HEK293T (cell line): ENCODE data around the gene CIDEC.

ENCODE experiments used
- ARNT ChIP-seq: fragments of 450-650 bp; IDR thresholded peaks from 2 replicates; pipeline ENCODE4 v1.6.1; 2017; ENCODE audit warnings: mild to moderate bottlenecking
- BHLHE40 ChIP-seq: fragments of 450-650 bp; IDR thresholded peaks from 2 replicates; pipeline ENCODE4 v1.6.1; 2016; ENCODE audit warnings: mild to moderate bottlenecking, moderate library complexity, borderline replicate concordance
- ELF4 ChIP-seq: fragments of 450-650 bp; IDR thresholded peaks from 2 replicates; pipeline ENCODE4 v1.6.1; 2017; ENCODE audit warnings: antibody characterized with exemption
- FOXA1 ChIP-seq: fragments of 450-650 bp; IDR thresholded peaks from 2 replicates; pipeline ENCODE4 v1.6.1; 2016; ENCODE audit warnings: mild to moderate bottlenecking
- HDGF ChIP-seq: fragments of 450-650 bp; IDR thresholded peaks from 2 replicates; pipeline ENCODE4 v1.6.1; 2017; ENCODE audit warnings: antibody characterized with exemption, borderline replicate concordance
- LEF1 ChIP-seq: fragments of 450-650 bp; IDR thresholded peaks from 2 replicates; pipeline ENCODE4 v1.6.1; 2017; ENCODE audit warnings: mild to moderate bottlenecking, borderline replicate concordance
- SUZ12 ChIP-seq: fragments of 450-650 bp; IDR thresholded peaks from 2 replicates; pipeline ENCODE4 v1.6.1; 2016; ENCODE audit warnings: mild to moderate bottlenecking
- TARDBP ChIP-seq: fragments of 450-650 bp; IDR thresholded peaks from 2 replicates; pipeline ENCODE4 v1.6.1; 2016
- TF ChIP-seq, protein P1 (sequence below): fragments of 450-650 bp; IDR thresholded peaks from 2 replicates; pipeline ENCODE4 v1.6.1; 2016

DNA sequence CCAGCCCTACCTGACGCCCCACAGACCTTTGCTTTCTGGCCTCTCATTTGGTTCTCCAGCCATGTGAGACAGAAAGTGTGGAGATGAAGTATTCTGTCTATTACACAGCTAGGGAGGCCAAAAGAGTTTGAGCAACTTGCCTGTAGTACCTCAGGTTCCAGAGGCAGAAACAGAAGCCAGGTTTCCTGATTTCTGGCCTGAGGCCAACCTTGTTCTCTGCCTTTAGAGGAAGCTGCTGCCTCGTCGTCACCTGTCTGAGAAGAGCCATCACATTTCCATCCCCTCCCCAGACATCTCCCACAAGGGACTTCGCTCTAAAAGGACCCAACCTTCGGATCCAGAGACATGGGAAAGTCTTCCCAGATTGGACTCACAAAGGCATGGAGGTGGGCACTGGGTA lies 26.4 kb upstream of the CIDEC start:
- no peak for TF ChIP-seq ARNT
- no peak for TF ChIP-seq FOXA1
- TF ChIP-seq HDGF, result no peak
- no peak for TF ChIP-seq LEF1
- TF ChIP-seq BHLHE40, result no peak
- TF ChIP-seq, protein P1, sequence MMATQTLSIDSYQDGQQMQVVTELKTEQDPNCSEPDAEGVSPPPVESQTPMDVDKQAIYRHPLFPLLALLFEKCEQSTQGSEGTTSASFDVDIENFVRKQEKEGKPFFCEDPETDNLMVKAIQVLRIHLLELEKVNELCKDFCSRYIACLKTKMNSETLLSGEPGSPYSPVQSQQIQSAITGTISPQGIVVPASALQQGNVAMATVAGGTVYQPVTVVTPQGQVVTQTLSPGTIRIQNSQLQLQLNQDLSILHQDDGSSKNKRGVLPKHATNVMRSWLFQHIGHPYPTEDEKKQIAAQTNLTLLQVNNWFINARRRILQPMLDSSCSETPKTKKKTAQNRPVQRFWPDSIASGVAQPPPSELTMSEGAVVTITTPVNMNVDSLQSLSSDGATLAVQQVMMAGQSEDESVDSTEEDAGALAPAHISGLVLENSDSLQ, result no peak
- TF ChIP-seq ELF4, result no peak
- no peak for TF ChIP-seq TARDBP
- TF ChIP-seq SUZ12, result no peak
